Aorta (tissue), 5 donors: ENCODE data around the gene MPHOSPH8. TPM values are rescaled to one million over a fixed set of nuclear protein-coding genes. Genes with fewer than 3 reads are reported as not detected.
A peak's percentile ranks its signal among the peaks of the same experiment; 100 is the strongest.

ENCODE experiments used
- ATAC-seq: fragments of 200-7000 bp; cut with Tn5 transposase; one replicate; pipeline ENCODE4 v1.9.1; 2022; ENCODE audit warnings: moderate library complexity; ENCODE audit not compliant: low FRiP score
- DNase-seq, 2 donors: peaks; one replicate each; pipeline ENCODE4 v3.0.0-alpha.2; 2020
- H3K27ac ChIP-seq, 2 donors: one replicate each; pipeline ENCODE4 v1.5.1; 2013; ENCODE audit warnings: low read length in 2 of 2, mild to moderate bottlenecking in 2 of 2, moderate library complexity in 2 of 2, control low read depth in 1 of 2, inconsistent platforms in 1 of 2, low read depth in 1 of 2
- H3K27me3 ChIP-seq, 2 donors: one replicate each; pipeline ENCODE4 v1.6.1; 2013; ENCODE audit warnings: control low read depth in 1 of 2, low read length in 1 of 2, mild to moderate bottlenecking in 1 of 2, moderate library complexity in 1 of 2; ENCODE audit not compliant: insufficient read depth in 2 of 2, control insufficient read depth in 1 of 2
- H3K36me3 ChIP-seq, 2 donors: one replicate each; pipeline ENCODE4 v1.6.1; 2013; ENCODE audit warnings: control low read depth in 1 of 2, low read length in 1 of 2, mild to moderate bottlenecking in 1 of 2; ENCODE audit not compliant: insufficient read depth in 2 of 2, control insufficient read depth in 1 of 2
- H3K4me1 ChIP-seq, 2 donors: one replicate each; pipeline ENCODE4 v1.6.1; 2013; ENCODE audit warnings: low read length in 2 of 2, control low read depth in 1 of 2, mild to moderate bottlenecking in 1 of 2, moderate library complexity in 1 of 2; ENCODE audit not compliant: insufficient read depth in 2 of 2, control insufficient read depth in 1 of 2
- H3K4me3 ChIP-seq, 2 donors: one replicate each; pipeline ENCODE4 v1.5.1; 2013; ENCODE audit warnings: low read length in 2 of 2, control low read depth in 1 of 2, mild to moderate bottlenecking in 1 of 2
- H3K9me3 ChIP-seq: one replicate; pipeline ENCODE4 v1.6.1; 2013; ENCODE audit warnings: mild to moderate bottlenecking, low read length; ENCODE audit not compliant: control insufficient read depth
- WGBS, 2 donors: extraction: QIAGEN DNeasy Blood & Tissue Kit; methylation state at CpG; one replicate each; pipeline ENCODE4 v1.1.7; 2013; 5-methylcytosine and 5-hydroxymethylcytosine counted together
- intact Hi-C, 2 donors: fragments of 100-400 bp; cut with DNase I; formaldehyde crosslinking; loops; one replicate each; pipeline versions ENCODE4 v1.14.2 to v1.15.0; 2022
- long read RNA-seq, 2 donors: library from polyadenylated mRNA; unstranded; transcript quantifications; one replicate each; pipeline ENCODE4 v2.0.0, GENCODE V29; 2020 to 2021
- polyA plus RNA-seq, 2 donors: library from polyadenylated mRNA; stranded (reverse); fragments of 200-250 nt; gene quantifications; one replicate each; pipeline ENCODE4 v1.2.3, GENCODE V29; 2013
- total RNA-seq, 2 donors: library from RNA; stranded (reverse); fragmentation: NEBNext Ultra II Directional; extraction: Animal tissue kit (Norgen Biotek cat#: 25700); gene quantifications; one replicate each; pipeline ENCODE4 v1.2.1, GENCODE V29; 2021
- donor health status: healthy with polysubstance abuse.
- donor health status: Bipolar disorder and iron deficiency.
- donor health status: DM: no; HTN: no; CAD: no.
- donor health status: DM: no; HTN: no; CAD: no.
- donor health status: DM: yes; HTN: yes; CAD: no.

MPHOSPH8 gene
- total RNA-seq (10 to 100 TPM; 35.7 to 46.5 TPM), polyA plus RNA-seq (10 to 100 TPM; 33.6 to 52.7 TPM)
- long read RNA-seq, donor 1, partial matches to known transcripts = 27 of 50 reads
- long read RNA-seq, donor 1, other reads (novel, unspliced or antisense) = 23 of 50 reads
- long read RNA-seq, donor 2, full-length matches to known transcripts = 3 of 50 reads
- long read RNA-seq, donor 2, partial matches to known transcripts = 31 of 50 reads
- long read RNA-seq, donor 2, other reads (novel, unspliced or antisense) = 16 of 50 reads

GRCh38 chr13:19633479-19634255 is at the start of gene MPHOSPH8:
TSS of gene MPHOSPH8 (plus strand) at chr13:19633659. CDS start at chr13:19633749, 90 bp downstream.
- H3K4me3 ChIP-seq = peak within 1 kb of the TSS; percentile 91 to 93
- intact Hi-C loops = loop anchor here in 1 of 2 donors (5.0 kb wide), 1 partner anchor 149 kb away; the partner anchor contains the start of gene PSPC1

GRCh38 chr13:19586904-19587634 is 46.4 kb upstream of the MPHOSPH8 start:
- Histone ChIP-seq H3K27ac (no peak overlapping the region), H3K36me3 (no peaks in the 10 kb centered on the region), H3K4me1 (no peaks in the 10 kb centered on the region), H3K4me3 (no peak overlapping the region), H3K27me3 (no peaks in the 10 kb centered on the region), H3K9me3 (no peaks in the 10 kb centered on the region)
- WGBS, 2 donors = 44 to 46% methylated on average over 17 of the region's 17 CpGs
- ATAC-seq = peak; percentile 41
- peak in 1 of 2 donors; percentile 64 for DNase-seq
- intact Hi-C loops = no loop called here

More at GRCh38 chr13:19633479-19634255, at the start of gene MPHOSPH8:
- peak; percentile 100 for ATAC-seq
- Histone ChIP-seq H3K4me1 (no peaks in the 10 kb centered on the region), H3K27ac (peak within 1 kb of the TSS; percentile 59 to 92), H3K9me3 (no peaks in the 10 kb centered on the region), H3K36me3 (no peaks in the 10 kb centered on the region), H3K27me3 (no peaks in the 10 kb centered on the region)
- WGBS, 2 donors = 0 to 1% methylated on average over 58 of the region's 58 CpGs
- peak; percentile 95 to 97 for DNase-seq

- 56 to 59% methylated on average over 9 of the region's 9 CpGs for WGBS, 2 donors
- H3K27me3 ChIP-seq = no peaks in the 10 kb centered on the region
- no peak overlapping the region for H3K4me3 ChIP-seq
- H3K4me1 ChIP-seq = no peaks in the 10 kb centered on the region
- no peaks in the 10 kb centered on the region for H3K36me3 ChIP-seq
- ATAC-seq (peak; percentile 54), DNase-seq (no peak)
- no peak overlapping the region for H3K27ac ChIP-seq
- intact Hi-C loops = no loop called here
- no peaks in the 10 kb centered on the region for H3K9me3 ChIP-seq
Observed at GRCh38 chr13:19587635-19588300, 45.7 kb upstream of the MPHOSPH8 start.

GRCh38 chr13:19589312-19589711 is 44.1 kb upstream of the MPHOSPH8 start:
- no peaks in the 10 kb centered on the region for H3K27me3 ChIP-seq
- no peaks in the 10 kb centered on the region for H3K9me3 ChIP-seq
- WGBS, 2 donors = 70 to 79% methylated on average over 2 of the region's 2 CpGs
- DNase-seq = peak in 1 of 2 donors; percentile 27
- intact Hi-C loops = no loop called here
- no peak for ATAC-seq
- no peak overlapping the region for H3K27ac ChIP-seq
- H3K36me3 ChIP-seq = no peaks in the 10 kb centered on the region
- H3K4me1 ChIP-seq = no peaks in the 10 kb centered on the region
- no peak overlapping the region for H3K4me3 ChIP-seq

GRCh38 chr13:19590423-19590822 is 43.0 kb upstream of the MPHOSPH8 start:
- Histone ChIP-seq H3K27me3 (no peaks in the 10 kb centered on the region), H3K27ac (no peak overlapping the region), H3K36me3 (no peaks in the 10 kb centered on the region), H3K4me1 (no peaks in the 10 kb centered on the region), H3K9me3 (no peaks in the 10 kb centered on the region), H3K4me3 (no peak overlapping the region)
- DNase-seq = no peak
- intact Hi-C loops = no loop called here
- ATAC-seq = no peak
- 90 to 92% methylated on average over 5 of the region's 5 CpGs for WGBS, 2 donors

GRCh38 chr13:19591864-19592263 is 41.6 kb upstream of the MPHOSPH8 start:
- intact Hi-C loops = no loop called here
- Histone ChIP-seq H3K27me3 (no peaks in the 10 kb centered on the region), H3K27ac (no peak overlapping the region), H3K4me3 (no peak overlapping the region), H3K36me3 (no peaks in the 10 kb centered on the region), H3K9me3 (no peaks in the 10 kb centered on the region), H3K4me1 (no peaks in the 10 kb centered on the region)
- 91 to 93% methylated on average over 7 of the region's 7 CpGs for WGBS, 2 donors
- DNase-seq (no peak), ATAC-seq (no peak)

GRCh38 chr13:19592657-19593180 is 40.7 kb upstream of the MPHOSPH8 start:
- DNase-seq = no peak
- 96 to 97% methylated on average over 1 of the region's 1 CpG for WGBS, 2 donors
- Histone ChIP-seq H3K4me3 (no peak overlapping the region), H3K27ac (no peak overlapping the region), H3K27me3 (no peaks in the 10 kb centered on the region), H3K9me3 (no peaks in the 10 kb centered on the region), H3K4me1 (no peaks in the 10 kb centered on the region), H3K36me3 (no peaks in the 10 kb centered on the region)
- ATAC-seq = no peak
- intact Hi-C loops = no loop called here

GRCh38 chr13:19596086-19596485 is 37.4 kb upstream of the MPHOSPH8 start:
- Histone ChIP-seq H3K4me1 (no peaks in the 10 kb centered on the region), H3K9me3 (no peaks in the 10 kb centered on the region), H3K27ac (no peak overlapping the region), H3K27me3 (no peaks in the 10 kb centered on the region), H3K36me3 (no peaks in the 10 kb centered on the region), H3K4me3 (no peak overlapping the region)
- no peak for ATAC-seq
- intact Hi-C loops = no loop called here
- WGBS, 2 donors = 93 to 95% methylated on average over 3 of the region's 3 CpGs
- DNase-seq = no peak
